ELR (cell line): ENCODE measurements around the gene GLS.

Experiments used
- DNase-seq: peaks from one replicate; pipeline ENCODE4 v3.0.0-alpha.2; 2015; ENCODE audit warnings: low read depth

Gene GLS

GRCh38 chr2:191014653-191015020 is 134.0 kb downstream of the GLS start:
- no peak for DNase-seq
